Transverse colon (tissue), 4 donors: ENCODE data around the gene RNF19B. TPM values are rescaled to one million over a fixed set of nuclear protein-coding genes. Genes with fewer than 3 reads are reported as not detected.
"Not testable (repeated sequence)": the region's sequence is repeated elsewhere in the genome, so short reads cannot be mapped to it uniquely, and the experiment has no call there.

Experiments used
- DNase-seq: peaks from one replicate; pipeline ENCODE4 v3.0.0-alpha.2; 2019
- H3K27ac ChIP-seq, 4 donors: fragments of 200-600 bp; sonication (generic); 2 replicates each; pipeline ENCODE4 v1.5.1; 2016 to 2018; ENCODE audit warnings: inconsistent platforms in 4 of 4
- H3K27me3 ChIP-seq: fragments of 200-600 bp; sonication (generic); 2 replicates; pipeline ENCODE4 v1.5.1; 2017; ENCODE audit warnings: inconsistent platforms
- H3K36me3 ChIP-seq, 4 donors: fragments of 200-600 bp; sonication (generic); 2 replicates each; pipeline ENCODE4 v1.5.1; 2017 to 2019; ENCODE audit warnings: inconsistent platforms in 4 of 4
- H3K4me1 ChIP-seq, 4 donors: fragments of 200-600 bp; sonication (generic); 2 replicates each; pipeline ENCODE4 v1.5.1; 2017 to 2020; ENCODE audit warnings: inconsistent platforms in 4 of 4
- H3K4me3 ChIP-seq, 4 donors: fragments of 200-600 bp; sonication (generic); 1 replicate in 1 of 4; 2 replicates in 3 of 4; pipeline versions ENCODE4 v1.5.1 to v1.6.1; 2017 to 2019; ENCODE audit warnings: inconsistent platforms in 4 of 4
- H3K9me3 ChIP-seq, 2 donors: fragments of 200-600 bp; sonication (generic); 2 replicates each; pipeline ENCODE4 v1.5.1; 2017 to 2019; ENCODE audit warnings: inconsistent platforms in 2 of 2
- EP300 ChIP-seq: sonication (generic); formaldehyde crosslinking; IDR thresholded peaks from one replicate; pipeline ENCODE4 v1.6.1; 2017; ENCODE audit warnings: antibody characterized with exemption, low read depth
- POLR2A ChIP-seq: fragments of 450-650 bp; IDR thresholded peaks from one replicate; pipeline ENCODE4 v1.6.1; 2016; ENCODE audit warnings: antibody characterized with exemption, mild to moderate bottlenecking, moderate library complexity
- POLR2AphosphoS5 ChIP-seq, 3 donors: sonication (generic); formaldehyde crosslinking; IDR thresholded peaks; one replicate each; pipeline ENCODE4 v1.6.1; 2016; ENCODE audit warnings: antibody characterized with exemption in 3 of 3
- WGBS, 2 donors: methylation state at CpG; one replicate each; pipeline ENCODE4 v1.1.5; 2018; ENCODE audit warnings: low coverage in 1 of 2; 5-methylcytosine and 5-hydroxymethylcytosine counted together
- in situ Hi-C, 4 donors: fragments of 200-750 bp; cut with MboI; loops; one replicate each; pipeline versions ENCODE4 v1.15.0 to v1.15.1; 2017; ENCODE audit warnings: low sequenced_read_pairs in 3 of 4, low pct_ligation_motif_present in 1 of 4, low pct_unique_long_range_greater_than_20kb in 1 of 4
- intact Hi-C: fragments of 100-400 bp; cut with DNase I; formaldehyde crosslinking; loops from one replicate; pipeline ENCODE4 v1.15.1; 2023; ENCODE audit warnings: low total_unique reads
- total RNA-seq, 4 donors: library from RNA; depleted of rRNA; stranded (reverse); fragments of >200 nt; gene quantifications; one replicate each; pipeline ENCODE4 v1.1.0, GENCODE V29; 2016
- TF ChIP-seq, protein P1 (sequence below), 5 experiments: fragments of 200-600 bp in 3 of 5; fragments of 450-650 bp in 2 of 5; sonication (generic) in 3 of 5; IDR thresholded peaks; 1 replicate in 2 of 5; 2 replicates in 3 of 5; pipeline ENCODE4 v1.5.1; 2016 to 2017; ENCODE audit warnings: antibody characterized with exemption in 5 of 5, inconsistent platforms in 3 of 5, mild to moderate bottlenecking in 2 of 5, moderate library complexity in 1 of 5

Gene RNF19B
- total RNA-seq, 4 donors from 2014 or later, result 22.5 to 83.8 (median 62.0) TPM

DNA sequence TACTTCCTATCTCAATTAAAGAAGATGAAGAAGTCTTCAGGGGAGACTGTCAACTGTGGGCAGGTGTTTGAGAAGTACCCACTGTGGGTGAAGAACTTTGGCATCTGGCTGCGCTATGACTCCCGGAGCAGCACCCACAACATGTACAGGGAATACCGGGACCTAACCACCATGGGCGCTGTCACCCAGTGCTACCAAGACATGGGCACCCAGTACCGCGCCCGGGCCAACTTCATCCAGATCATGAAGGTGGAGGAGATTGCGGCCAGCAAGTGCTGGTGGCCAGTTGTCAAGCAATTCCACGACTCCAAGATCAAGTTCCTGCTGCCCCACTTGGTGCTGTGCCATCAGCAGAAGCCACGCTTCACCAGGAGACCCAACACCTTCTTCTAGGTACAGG is 15.5 kb upstream of the RNF19B start:
- Histone ChIP-seq H3K27me3 (no peaks in the 10 kb centered on the region), H3K36me3 (no peaks in the 10 kb centered on the region), H3K4me3 (no peak overlapping the region), H3K9me3 (no peaks in the 10 kb centered on the region), H3K27ac (peak overlapping the region; percentile 78 to 87 (median 83)), H3K4me1 (peaks cover 8 to 25% (median 13%) of the 10 kb centered on the region in 4 donors)
- intact Hi-C loops, result no loop called here
- TF ChIP-seq EP300 (no peak), POLR2A (no peak), POLR2AphosphoS5 (IDR thresholded peaks at IDR 0.05) (no peak)
- TF ChIP-seq, protein P1, sequence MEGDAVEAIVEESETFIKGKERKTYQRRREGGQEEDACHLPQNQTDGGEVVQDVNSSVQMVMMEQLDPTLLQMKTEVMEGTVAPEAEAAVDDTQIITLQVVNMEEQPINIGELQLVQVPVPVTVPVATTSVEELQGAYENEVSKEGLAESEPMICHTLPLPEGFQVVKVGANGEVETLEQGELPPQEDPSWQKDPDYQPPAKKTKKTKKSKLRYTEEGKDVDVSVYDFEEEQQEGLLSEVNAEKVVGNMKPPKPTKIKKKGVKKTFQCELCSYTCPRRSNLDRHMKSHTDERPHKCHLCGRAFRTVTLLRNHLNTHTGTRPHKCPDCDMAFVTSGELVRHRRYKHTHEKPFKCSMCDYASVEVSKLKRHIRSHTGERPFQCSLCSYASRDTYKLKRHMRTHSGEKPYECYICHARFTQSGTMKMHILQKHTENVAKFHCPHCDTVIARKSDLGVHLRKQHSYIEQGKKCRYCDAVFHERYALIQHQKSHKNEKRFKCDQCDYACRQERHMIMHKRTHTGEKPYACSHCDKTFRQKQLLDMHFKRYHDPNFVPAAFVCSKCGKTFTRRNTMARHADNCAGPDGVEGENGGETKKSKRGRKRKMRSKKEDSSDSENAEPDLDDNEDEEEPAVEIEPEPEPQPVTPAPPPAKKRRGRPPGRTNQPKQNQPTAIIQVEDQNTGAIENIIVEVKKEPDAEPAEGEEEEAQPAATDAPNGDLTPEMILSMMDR (IDR thresholded peaks at IDR 0.05), result no peak
- no peak for DNase-seq
- WGBS, 2 donors, result 89% methylated on average over 10 of the region's 10 CpGs; no CpG with 5 or more reads in 1 of the 2 donors
- in situ Hi-C loops, result no loop called here

DNA sequence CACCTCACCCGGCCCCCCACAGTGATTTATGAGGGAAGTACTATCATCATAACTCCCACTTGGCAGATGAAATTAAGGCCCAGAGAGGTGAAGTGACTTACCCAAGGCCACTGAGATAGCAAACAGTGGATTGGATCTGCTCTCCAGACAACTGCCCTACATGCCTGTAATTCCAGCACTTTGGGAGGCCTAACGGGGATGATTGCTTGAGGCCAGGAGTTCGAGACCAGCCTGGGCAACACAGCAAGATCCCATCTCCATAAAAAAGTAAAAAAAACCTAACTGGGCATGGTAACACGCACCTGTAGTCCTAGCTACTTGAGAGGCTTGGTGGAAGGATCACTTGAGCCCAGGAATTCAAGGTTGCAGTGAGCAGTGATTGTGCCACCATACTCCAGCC is 14.2 kb upstream of the RNF19B start:
- Histone ChIP-seq H3K27ac (no peak overlapping the region), H3K36me3 (no peaks in the 10 kb centered on the region), H3K9me3 (no peaks in the 10 kb centered on the region), H3K27me3 (no peaks in the 10 kb centered on the region), H3K4me3 (no peak overlapping the region), H3K4me1 (peaks cover 8 to 25% (median 13%) of the 10 kb centered on the region in 4 donors)
- in situ Hi-C loops (no loop called here), intact Hi-C loops (no loop called here)
- TF ChIP-seq POLR2AphosphoS5 (IDR thresholded peaks at IDR 0.05) (no peak), POLR2A (no peak), EP300 (no peak)
- TF ChIP-seq, protein P1 (IDR thresholded peaks at IDR 0.05), result no peak
- no peak for DNase-seq
- WGBS, 2 donors, result 90 to 94% methylated on average over 2 to 4 of the region's 4 CpGs

DNA sequence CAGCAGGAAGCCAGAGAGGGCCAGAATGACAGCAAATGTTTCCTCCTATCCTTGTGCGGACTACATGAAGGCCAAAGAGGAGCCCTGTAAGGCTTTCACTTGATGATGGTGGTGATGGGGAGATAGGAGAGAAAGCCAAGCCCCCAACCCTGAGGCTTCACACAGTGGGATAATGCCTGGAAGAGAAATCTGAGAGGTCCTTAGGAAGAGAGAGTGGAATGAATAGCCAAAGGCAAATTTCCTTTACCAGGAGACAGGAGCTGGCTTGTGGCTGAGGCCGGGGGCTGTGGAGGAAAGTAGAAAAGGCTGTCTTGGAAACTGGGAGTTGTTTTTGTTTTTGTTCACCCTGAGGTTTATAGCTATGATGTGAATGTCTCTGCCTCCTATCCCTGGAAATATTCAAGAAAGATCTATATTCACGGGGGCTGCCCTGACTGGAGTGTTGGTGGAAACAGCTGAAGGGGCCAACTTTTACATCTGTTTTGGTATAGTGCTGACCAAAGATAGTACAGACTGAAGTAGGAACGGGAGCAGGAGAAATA is 13.0 kb upstream of the RNF19B start:
- Histone ChIP-seq H3K36me3 (no peaks in the 10 kb centered on the region), H3K9me3 (no peaks in the 10 kb centered on the region), H3K27me3 (peaks cover 6% of the 10 kb centered on the region), H3K4me3 (no peak overlapping the region), H3K4me1 (peaks cover 8 to 31% (median 16%) of the 10 kb centered on the region in 4 donors), H3K27ac (no peak overlapping the region)
- intact Hi-C loops, result no loop called here
- TF ChIP-seq POLR2A, result no peak
- no peak for TF ChIP-seq EP300
- TF ChIP-seq, protein P1 (IDR thresholded peaks at IDR 0.05), result no peak
- TF ChIP-seq POLR2AphosphoS5 (IDR thresholded peaks at IDR 0.05), result no peak
- in situ Hi-C loops, result no loop called here
- WGBS, 2 donors, result 73 to 83% methylated on average over 3 to 4 of the region's 4 CpGs
- DNase-seq, result no peak

DNA sequence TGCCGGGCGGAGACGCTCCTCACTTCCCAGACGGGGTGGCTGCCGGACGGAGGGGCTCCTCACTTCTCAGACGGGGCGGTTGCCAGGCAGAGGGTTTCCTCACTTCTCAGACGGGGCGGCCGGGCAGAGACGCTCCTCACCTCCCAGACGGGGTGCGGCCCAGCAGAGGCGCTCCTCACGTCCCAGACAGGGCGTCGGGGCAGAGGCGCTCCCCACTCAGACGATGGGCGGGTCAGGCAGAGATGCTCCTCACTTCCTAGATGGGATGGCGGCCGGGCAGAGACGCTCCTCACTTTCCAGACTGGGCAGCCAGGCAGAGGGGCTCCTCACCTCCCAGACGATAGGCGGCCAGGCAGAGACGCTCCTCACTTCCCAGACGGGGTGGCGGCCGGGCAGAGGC is 10.4 kb upstream of the RNF19B start:
- H3K4me1 ChIP-seq, intact Hi-C loops, H3K36me3 ChIP-seq, H3K27ac ChIP-seq, H3K9me3 ChIP-seq, DNase-seq, in situ Hi-C loops, H3K4me3 ChIP-seq: not testable (repeated sequence)
- peaks cover 13% of the 10 kb centered on the region for H3K27me3 ChIP-seq
- 92% methylated on average over 22 of the region's 30 CpGs; no CpG with 5 or more reads in 1 of the 2 donors for WGBS, 2 donors

DNA sequence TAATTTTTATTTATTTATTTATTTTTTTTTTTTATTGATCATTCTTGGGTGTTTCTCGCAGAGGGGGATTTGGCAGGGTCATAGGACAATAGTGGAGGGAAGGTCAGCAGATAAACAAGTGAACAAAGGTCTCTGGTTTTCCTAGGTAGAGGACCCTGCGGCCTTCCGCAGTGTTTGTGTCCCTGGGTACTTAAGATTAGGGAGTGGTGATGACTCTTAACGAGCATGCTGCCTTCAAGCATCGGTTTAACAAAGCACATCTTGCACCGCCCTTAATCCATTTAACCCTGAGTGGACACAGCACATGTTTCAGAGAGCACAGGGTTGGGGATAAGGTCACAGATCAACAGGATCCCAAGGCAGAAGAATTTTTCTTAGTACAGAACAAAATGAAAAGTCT is 8.8 kb upstream of the RNF19B start:
- intact Hi-C loops, H3K4me1 ChIP-seq, DNase-seq, H3K36me3 ChIP-seq, in situ Hi-C loops, H3K9me3 ChIP-seq, H3K27ac ChIP-seq: not testable (repeated sequence)
- Histone ChIP-seq H3K27me3 (peaks cover 13% of the 10 kb centered on the region), H3K4me3 (peak overlapping the region in 1 of 4 donors; percentile 48)
- 6% methylated on average over 3 of the region's 6 CpGs; no CpG with 5 or more reads in 1 of the 2 donors for WGBS, 2 donors
